ENCODE results near the gene SHISA4.
"Not testable (repeated sequence)": the region's sequence is repeated elsewhere in the genome, so short reads cannot be mapped to it uniquely, and the experiment has no call there.

SHISA4 gene

DNA sequence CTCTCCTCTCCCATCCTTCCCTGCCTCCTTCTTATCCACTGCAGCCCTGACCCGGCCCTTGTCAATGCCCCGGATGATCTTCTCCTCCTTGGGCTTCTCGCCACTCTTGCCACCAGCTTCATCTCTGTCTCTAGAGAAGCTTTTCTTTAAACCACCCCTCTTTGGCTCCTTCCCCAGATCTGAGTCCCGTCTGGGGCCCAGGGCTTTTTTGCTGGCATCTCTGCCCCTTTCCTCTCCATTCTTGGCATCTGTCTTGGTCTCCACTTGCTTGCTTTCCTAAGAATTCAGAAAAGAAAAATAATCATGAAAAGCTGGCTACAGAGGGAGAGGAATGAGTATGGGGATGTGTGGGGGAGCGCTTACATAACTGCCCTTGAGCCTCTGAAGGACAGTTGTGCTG is 11.8 kb downstream of the SHISA4 start:
- no peaks in the 10 kb centered on the region for H3K36me3 Mint-ChIP-seq
- peaks cover 7% of the 10 kb centered on the region for H3K4me1 Mint-ChIP-seq (ENCODE audit: low read depth)
- no peaks in the 10 kb centered on the region for H3K27me3 Mint-ChIP-seq
- H3K9me3 Mint-ChIP-seq (ENCODE audit: low read depth), result no peaks in the 10 kb centered on the region
- H3K4me3 Mint-ChIP-seq, result no peak overlapping the region
- H3K27ac Mint-ChIP-seq, result no peak overlapping the region

DNA sequence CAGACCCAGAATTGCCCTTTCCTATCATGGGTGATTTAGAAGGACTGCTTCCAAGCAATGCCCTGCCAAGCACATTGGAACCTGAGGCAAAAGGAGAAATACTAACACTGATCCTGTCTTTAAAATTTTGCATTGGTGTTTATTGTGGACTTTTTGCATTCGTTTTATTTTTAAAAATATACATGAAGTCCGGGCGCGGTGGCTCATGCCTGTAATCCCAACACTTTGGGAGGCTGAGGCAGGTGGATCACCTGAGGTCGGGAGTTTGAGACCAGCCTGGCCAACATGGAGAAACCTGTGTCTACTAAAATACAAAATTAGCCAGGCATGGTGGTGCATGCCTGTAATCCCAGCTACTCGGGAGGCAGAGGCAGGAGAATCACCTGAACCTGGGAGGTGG is 12.3 kb downstream of the SHISA4 start:
- H3K27ac Mint-ChIP-seq; H3K4me1 Mint-ChIP-seq (ENCODE audit: low read depth); H3K27me3 Mint-ChIP-seq; H3K36me3 Mint-ChIP-seq; H3K9me3 Mint-ChIP-seq (ENCODE audit: low read depth); H3K4me3 Mint-ChIP-seq: not testable (repeated sequence)

DNA sequence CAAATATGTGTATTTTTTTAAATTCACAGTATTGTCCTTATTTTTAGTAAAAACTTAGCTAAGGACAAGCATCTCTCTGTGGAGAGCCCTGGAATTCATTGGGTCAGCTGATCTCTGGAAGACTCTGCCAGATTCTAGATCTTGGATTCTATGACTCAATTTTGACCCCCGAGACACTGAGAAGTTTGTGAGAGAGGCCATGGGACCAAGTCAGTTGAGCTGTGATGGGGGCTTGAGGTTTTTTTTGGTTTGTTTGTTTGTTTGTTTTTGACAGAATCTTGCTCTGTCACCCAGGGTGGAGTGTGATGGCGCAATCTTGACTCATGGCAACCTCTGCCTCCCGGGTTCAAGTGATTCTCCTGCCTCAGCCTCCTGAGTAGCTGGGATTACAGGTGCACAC is 13.5 kb downstream of the SHISA4 start:
- H3K36me3 Mint-ChIP-seq, result no peaks in the 10 kb centered on the region
- no peaks in the 10 kb centered on the region for H3K4me1 Mint-ChIP-seq (ENCODE audit: low read depth)
- no peaks in the 10 kb centered on the region for H3K27me3 Mint-ChIP-seq
- no peak overlapping the region for H3K27ac Mint-ChIP-seq
- H3K9me3 Mint-ChIP-seq (ENCODE audit: low read depth), result no peaks in the 10 kb centered on the region
- no peak overlapping the region for H3K4me3 Mint-ChIP-seq

DNA sequence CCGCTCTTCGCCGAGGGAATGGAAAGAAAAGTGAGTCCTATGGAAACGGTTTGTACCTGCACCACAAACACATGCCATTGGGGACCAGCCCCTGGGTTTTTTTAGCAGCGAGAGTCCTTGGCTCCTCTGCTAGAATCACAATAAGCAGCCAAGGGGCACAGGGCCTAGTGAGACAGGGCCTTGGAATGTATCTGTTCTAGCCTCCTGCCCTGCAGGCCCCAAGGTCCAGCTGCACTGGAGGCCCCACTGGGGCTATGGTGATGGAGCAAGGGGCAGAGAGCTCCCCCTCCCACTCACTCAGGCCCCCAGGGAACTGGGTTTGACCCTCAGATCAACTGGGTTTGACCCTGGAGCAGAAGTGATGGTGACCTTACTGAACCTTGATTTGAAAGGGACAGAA is 14.4 kb downstream of the SHISA4 start:
- Mint-ChIP-seq H3K27me3 (no peaks in the 10 kb centered on the region), H3K4me3 (no peak overlapping the region), H3K4me1 (ENCODE audit: low read depth) (no peaks in the 10 kb centered on the region), H3K9me3 (ENCODE audit: low read depth) (no peaks in the 10 kb centered on the region), H3K27ac (no peak overlapping the region), H3K36me3 (no peaks in the 10 kb centered on the region)

DNA sequence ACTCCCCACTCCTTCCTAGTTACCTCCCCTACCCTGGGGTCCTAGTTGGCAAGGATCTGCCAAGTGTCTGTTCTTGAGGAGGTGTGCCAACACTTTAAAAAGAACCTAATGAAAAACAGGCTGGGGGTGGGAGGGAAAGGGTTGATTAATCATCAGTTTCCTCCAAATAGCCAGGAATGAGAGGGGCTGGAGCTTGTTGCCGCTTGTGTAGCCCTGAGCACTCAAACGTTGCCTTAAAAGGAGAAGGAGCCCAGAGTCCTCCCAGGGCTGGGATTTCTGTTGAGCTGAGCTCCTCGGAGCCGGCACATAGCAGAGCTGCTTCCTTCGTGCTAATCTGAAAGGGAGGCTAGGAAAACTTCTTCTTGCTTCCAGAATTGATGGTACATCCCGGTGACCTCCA is 15.9 kb downstream of the SHISA4 start:
- H3K9me3 Mint-ChIP-seq (ENCODE audit: low read depth), result no peaks in the 10 kb centered on the region
- H3K27me3 Mint-ChIP-seq, result no peaks in the 10 kb centered on the region
- H3K36me3 Mint-ChIP-seq, result no peaks in the 10 kb centered on the region
- H3K27ac Mint-ChIP-seq, result no peak overlapping the region
- no peaks in the 10 kb centered on the region for H3K4me1 Mint-ChIP-seq (ENCODE audit: low read depth)
- H3K4me3 Mint-ChIP-seq, result no peak overlapping the region

DNA sequence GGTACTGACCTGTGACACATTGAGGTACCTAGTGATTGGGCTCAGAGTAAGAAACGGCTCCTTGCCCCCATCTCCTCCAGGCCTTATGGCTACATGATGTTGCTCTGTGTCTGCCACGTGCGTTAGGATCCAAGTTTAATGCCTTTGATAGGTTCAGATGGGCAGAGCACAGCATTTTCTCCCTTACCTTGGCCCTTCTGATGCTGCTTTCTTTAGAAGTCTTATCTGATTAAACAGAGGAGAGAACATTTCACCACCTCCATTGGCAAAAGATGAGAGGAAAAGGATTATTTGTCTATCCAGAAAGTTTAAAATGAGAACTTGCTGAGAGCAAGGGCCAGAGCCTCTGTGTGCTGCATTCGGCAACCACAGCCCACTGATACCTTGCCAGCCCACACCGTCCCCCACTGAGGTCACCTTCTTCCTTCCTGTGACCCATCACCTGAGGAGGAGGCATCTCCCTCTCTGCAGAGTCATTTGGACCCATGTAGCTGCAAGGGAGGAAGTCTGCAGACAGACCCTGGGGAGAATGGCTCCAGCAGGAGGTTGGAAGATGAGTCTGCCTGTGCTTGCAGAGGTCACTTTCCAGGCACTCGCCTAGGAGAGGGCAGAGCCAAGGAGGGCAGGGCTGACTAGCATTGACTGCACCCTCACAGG is 16.7 kb downstream of the SHISA4 start:
- no peaks in the 10 kb centered on the region for H3K4me1 Mint-ChIP-seq (ENCODE audit: low read depth)
- H3K9me3 Mint-ChIP-seq (ENCODE audit: low read depth), result no peaks in the 10 kb centered on the region
- H3K4me3 Mint-ChIP-seq, result no peak overlapping the region
- H3K36me3 Mint-ChIP-seq, result no peaks in the 10 kb centered on the region
- H3K27ac Mint-ChIP-seq, result no peak overlapping the region
- no peaks in the 10 kb centered on the region for H3K27me3 Mint-ChIP-seq

DNA sequence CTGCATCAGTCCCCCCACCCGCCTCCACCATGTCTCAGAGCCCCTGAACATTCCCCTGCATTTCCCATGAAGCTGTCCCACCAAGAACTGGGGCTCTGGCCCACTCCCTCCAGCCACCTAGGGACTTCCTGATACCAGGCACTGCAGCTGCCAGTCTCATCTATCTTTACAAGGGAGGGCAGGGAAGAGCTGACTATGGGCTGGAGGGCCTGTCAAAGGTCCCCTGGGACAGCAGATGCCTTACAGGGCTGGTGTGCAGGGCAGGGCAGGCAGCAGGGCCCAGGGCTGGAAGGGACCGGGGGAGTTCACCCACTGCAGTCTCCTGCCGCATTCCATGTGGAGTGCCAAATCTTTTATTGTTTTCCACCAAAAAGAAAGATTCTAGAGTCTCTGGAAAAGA is 17.6 kb downstream of the SHISA4 start:
- Mint-ChIP-seq H3K36me3 (no peaks in the 10 kb centered on the region), H3K27me3 (no peaks in the 10 kb centered on the region)

DNA sequence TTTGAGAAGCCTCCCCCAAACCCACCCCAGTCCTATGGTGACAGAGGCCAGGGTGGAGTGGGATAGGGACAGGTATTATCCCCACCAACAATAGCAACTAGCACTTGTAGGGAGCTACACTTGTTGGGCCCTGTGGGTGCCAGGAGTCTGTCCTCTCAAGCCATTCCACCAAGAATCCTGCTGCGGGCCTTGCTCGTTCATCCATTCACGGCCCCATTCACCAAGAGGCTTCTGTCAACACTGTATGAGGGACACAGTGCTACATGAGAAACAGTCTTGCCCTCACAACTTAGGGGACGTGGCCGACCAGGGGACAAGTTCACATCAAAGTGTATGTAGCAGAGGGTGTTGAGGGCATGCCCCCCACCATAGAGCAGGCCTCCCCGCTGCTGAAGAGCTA is 18.9 kb downstream of the SHISA4 start:
- H3K27me3 Mint-ChIP-seq, result no peaks in the 10 kb centered on the region
- H3K27ac Mint-ChIP-seq, result no peak overlapping the region
- H3K36me3 Mint-ChIP-seq, result no peaks in the 10 kb centered on the region
- H3K9me3 Mint-ChIP-seq (ENCODE audit: low read depth), result no peaks in the 10 kb centered on the region
- H3K4me3 Mint-ChIP-seq, result no peak overlapping the region
- no peaks in the 10 kb centered on the region for H3K4me1 Mint-ChIP-seq (ENCODE audit: low read depth)

More for the DNA sequence above, 17.6 kb downstream of the SHISA4 start:
- H3K4me3 Mint-ChIP-seq, result no peak overlapping the region
- no peak overlapping the region for H3K27ac Mint-ChIP-seq
- H3K4me1 Mint-ChIP-seq (ENCODE audit: low read depth), result no peaks in the 10 kb centered on the region
- no peaks in the 10 kb centered on the region for H3K9me3 Mint-ChIP-seq (ENCODE audit: low read depth)

DNA sequence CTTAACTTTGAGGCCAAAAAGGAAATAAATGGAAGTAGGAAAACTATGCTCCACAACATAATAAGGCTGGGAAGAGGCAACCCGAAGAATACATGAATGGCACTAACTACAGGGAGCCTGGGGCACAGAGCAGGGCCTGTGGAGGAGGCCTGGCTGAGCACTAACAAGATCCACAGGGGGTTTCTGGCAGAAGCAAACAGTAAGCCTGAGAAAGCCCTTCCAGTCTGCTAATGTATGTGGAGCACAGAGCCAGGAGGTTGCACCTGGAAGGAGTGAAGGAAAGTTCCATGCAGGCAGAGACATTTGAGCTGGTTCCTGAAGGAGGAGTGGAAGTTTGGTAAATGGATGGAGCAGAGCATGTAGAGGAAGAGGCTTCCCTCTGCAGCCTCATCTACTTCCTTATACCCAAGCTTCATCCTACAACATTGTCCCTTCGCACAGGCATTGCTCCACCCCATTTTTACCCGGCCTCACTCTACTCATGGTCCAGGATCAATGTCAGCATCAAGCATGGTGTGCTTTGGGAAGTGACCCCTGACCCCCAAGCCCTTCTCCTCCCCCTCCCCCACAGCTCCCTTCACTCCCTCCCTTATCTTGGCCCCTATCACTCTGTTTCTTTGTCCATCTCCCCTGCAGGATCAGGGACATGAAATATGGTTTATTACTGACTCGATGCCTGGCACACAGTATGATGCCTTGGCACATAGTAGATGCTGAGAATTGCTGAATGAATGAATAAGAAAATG is 23.3 kb downstream of the SHISA4 start:
- Mint-ChIP-seq H3K4me3 (no peak overlapping the region), H3K27me3 (no peaks in the 10 kb centered on the region), H3K36me3 (no peaks in the 10 kb centered on the region), H3K9me3 (ENCODE audit: low read depth) (no peaks in the 10 kb centered on the region), H3K4me1 (ENCODE audit: low read depth) (no peaks in the 10 kb centered on the region), H3K27ac (no peak overlapping the region)

DNA sequence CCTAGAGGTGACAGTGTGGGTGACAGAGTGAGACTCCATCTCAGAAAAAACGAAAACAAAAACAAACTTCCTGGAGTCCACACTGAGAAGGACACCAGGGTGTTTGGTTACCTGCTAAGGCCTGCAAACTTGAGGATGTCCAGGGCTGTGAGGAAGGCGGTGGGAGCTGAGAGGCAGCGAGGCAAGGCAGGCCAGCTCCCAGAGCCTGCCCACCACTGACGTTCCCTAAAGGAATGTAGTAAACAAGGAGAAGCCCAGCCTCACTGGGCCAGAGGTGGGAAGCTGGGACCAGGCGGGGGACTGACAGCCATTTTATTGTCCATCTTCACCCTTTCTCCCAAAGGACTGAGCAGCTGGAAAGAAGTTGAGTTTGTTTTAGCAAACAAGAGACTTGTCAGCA is 24.1 kb downstream of the SHISA4 start:
- Mint-ChIP-seq H3K27me3 (no peaks in the 10 kb centered on the region), H3K4me3 (no peak overlapping the region), H3K36me3 (no peaks in the 10 kb centered on the region), H3K4me1 (ENCODE audit: low read depth) (no peaks in the 10 kb centered on the region), H3K27ac (no peak overlapping the region), H3K9me3 (ENCODE audit: low read depth) (no peaks in the 10 kb centered on the region)

DNA sequence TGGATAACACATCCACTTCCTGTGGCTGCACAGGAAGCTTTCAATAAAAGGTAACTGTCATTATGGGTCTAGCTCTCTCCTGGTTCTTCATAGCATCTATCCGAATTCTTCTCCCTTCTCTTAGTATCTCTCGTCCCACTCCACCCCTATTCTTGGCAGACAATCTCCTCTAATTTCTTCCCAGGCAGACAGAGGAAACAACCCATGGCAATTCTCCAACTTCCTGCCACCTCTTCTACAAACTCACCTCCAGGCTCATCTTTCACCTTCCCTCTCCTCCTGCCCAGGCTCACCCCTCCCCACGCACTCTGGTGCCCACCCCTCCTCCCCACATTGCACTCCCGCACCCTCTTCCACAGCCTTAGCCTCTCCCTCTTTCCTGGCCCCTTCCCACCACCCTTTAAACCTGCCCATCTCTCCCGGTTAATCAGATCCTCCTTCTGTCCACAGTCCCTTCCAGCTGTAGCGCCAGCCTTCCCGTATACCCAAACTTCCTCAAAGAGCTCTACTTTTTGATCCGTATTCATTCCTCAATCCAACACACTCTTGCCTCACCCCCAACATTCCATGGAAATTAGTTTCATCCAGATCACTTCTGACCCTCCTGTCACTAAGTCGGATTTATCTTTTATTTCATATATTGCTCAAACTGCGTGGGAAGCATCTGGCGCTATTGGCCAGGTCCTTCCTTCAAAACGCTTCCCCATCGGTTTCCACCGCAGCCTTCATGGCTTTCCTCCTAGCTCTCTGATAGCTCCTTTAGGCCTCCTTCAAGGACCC is 25.9 kb downstream of the SHISA4 start:
- peaks cover under 1% of the 10 kb centered on the region for H3K27me3 Mint-ChIP-seq
- no peaks in the 10 kb centered on the region for H3K36me3 Mint-ChIP-seq
- no peaks in the 10 kb centered on the region for H3K9me3 Mint-ChIP-seq (ENCODE audit: low read depth)
- no peak overlapping the region for H3K27ac Mint-ChIP-seq
- no peaks in the 10 kb centered on the region for H3K4me1 Mint-ChIP-seq (ENCODE audit: low read depth)
- H3K4me3 Mint-ChIP-seq, result no peak overlapping the region

DNA sequence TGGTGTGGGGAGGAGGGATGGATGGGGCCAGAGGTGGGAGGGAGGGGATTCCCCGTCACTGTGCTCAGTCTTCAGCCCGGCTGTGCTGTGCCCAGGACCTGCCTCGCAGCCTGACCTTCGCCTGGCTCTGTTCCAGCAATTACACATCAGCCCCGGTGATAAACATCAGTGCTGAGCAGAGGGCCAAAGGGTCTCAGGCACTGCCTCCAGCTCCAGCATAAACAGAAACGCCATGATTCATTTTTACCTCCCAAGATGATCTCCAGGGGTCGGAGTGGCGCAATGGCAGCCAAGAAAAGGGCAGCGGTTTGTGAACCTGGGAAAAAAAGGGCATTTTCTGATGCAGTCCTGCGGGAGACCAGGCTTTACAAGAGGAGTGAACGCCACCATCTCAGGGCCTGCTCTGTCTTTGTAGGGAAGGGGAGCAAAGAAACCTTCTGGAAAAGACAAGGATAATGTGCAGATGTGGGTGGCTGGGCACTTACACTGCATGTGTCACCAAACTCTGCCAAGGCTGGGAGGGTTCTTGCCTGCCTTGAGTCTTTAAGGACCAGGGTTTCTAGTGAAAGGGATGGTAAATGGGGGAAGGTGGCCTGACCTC is 28.1 kb downstream of the SHISA4 start:
- H3K4me3 Mint-ChIP-seq, result no peak overlapping the region
- H3K27me3 Mint-ChIP-seq, result peaks cover 2% of the 10 kb centered on the region
- no peaks in the 10 kb centered on the region for H3K9me3 Mint-ChIP-seq (ENCODE audit: low read depth)
- no peaks in the 10 kb centered on the region for H3K36me3 Mint-ChIP-seq
- no peaks in the 10 kb centered on the region for H3K4me1 Mint-ChIP-seq (ENCODE audit: low read depth)
- H3K27ac Mint-ChIP-seq, result no peak overlapping the region

DNA sequence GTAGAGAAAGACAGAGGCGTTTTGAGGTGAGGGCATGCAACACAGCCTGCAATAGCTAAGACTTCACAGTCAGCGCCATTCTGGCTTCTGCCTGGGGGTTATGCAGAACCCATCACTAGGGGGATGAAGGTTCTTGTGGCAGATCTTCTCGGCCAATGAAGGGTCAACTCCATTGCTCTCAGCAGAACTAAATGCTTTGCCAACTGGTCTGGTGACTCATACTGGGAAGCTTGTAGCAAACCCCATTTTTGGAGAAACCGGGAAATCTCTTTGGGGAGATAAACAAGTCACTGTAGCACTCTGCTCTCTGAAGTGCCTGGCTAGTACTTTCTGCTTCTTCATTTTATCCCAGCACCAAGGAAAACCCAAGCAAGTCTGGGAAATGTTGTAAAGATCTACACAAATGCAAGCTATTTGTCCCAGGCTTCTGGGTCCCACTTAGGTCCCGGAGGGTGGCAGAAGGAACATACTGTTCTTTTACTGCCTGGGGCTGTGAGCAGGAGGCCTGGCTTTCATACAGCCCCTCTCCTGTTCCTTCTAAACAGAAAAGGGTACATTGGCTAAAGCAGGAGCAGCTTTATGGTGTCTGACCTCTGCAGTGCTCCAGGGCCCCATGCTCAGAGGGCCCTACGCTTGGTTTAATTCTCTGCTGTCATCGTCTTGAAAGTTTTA is 28.8 kb downstream of the SHISA4 start:
- Mint-ChIP-seq H3K4me1 (ENCODE audit: low read depth) (no peaks in the 10 kb centered on the region), H3K9me3 (ENCODE audit: low read depth) (no peaks in the 10 kb centered on the region), H3K4me3 (no peak overlapping the region), H3K36me3 (peaks cover 2% of the 10 kb centered on the region), H3K27ac (no peak overlapping the region), H3K27me3 (peaks cover 4% of the 10 kb centered on the region)

DNA sequence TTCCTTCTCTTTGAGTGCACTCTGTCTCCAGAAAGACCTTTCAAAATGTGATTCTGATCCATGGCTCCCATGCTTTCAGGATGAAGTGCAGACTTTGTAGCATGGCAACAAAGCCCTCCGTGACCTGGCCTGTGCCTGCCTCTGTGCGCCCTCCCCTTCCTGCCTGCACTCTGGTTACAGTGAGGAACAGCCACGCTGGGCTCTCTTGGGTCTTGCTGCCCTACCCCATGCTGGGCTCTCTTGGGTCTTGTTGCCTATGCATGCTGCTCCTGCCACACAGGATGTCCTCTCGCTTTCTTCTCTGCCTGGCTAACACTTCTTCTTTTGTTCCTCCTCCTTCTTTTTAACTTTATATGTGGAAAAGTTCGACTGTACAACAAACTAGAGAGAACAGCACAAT is 29.6 kb downstream of the SHISA4 start:
- H3K36me3 Mint-ChIP-seq, result peaks cover 2% of the 10 kb centered on the region
- no peak overlapping the region for H3K27ac Mint-ChIP-seq
- H3K9me3 Mint-ChIP-seq (ENCODE audit: low read depth), result no peaks in the 10 kb centered on the region
- no peak overlapping the region for H3K4me3 Mint-ChIP-seq
- no peaks in the 10 kb centered on the region for H3K4me1 Mint-ChIP-seq (ENCODE audit: low read depth)
- H3K27me3 Mint-ChIP-seq, result peaks cover 4% of the 10 kb centered on the region
